GOT3 (cell line): Measurements from ENCODE around the gene PDE9A.

Experiments used
- DNase-seq: peaks from one replicate; lab custom pipeline; 2025; ENCODE audit warnings: mixed read lengths; lab: John Stamatoyannopoulos, UW

Gene PDE9A

GRCh38 chr21:42657676-42658319, 4.4 kb downstream of the PDE9A start:
- DNase-seq = no peak

GRCh38 chr21:42658320-42659105, 5.1 kb downstream of the PDE9A start:
- no peak for DNase-seq

GRCh38 chr21:42659416-42660117, 6.1 kb downstream of the PDE9A start:
- DNase-seq = no peak

- no peak for DNase-seq
These were observed 6.7 kb downstream of the PDE9A start for GRCh38 chr21:42660118-42660470.

- no peak for DNase-seq
These were observed 8.4 kb downstream of the PDE9A start for GRCh38 chr21:42661688-42662429.

GRCh38 chr21:42662430-42663199, 9.2 kb downstream of the PDE9A start:
- DNase-seq = no peak

- no peak for DNase-seq
These were observed 9.9 kb downstream of the PDE9A start for GRCh38 chr21:42663200-42663750.

GRCh38 chr21:42663860-42664535, 10.6 kb downstream of the PDE9A start:
- no peak for DNase-seq

GRCh38 chr21:42664614-42665013, 11.2 kb downstream of the PDE9A start:
- DNase-seq = no peak

GRCh38 chr21:42665026-42665425, 11.6 kb downstream of the PDE9A start:
- no peak for DNase-seq

GRCh38 chr21:42665484-42665883, 12.1 kb downstream of the PDE9A start:
- no peak for DNase-seq

- no peak for DNase-seq
These were observed 12.8 kb downstream of the PDE9A start for GRCh38 chr21:42666023-42666747.

- no peak for DNase-seq
These were observed 13.5 kb downstream of the PDE9A start for GRCh38 chr21:42666925-42667324.

GRCh38 chr21:42668298-42668992, 15.0 kb downstream of the PDE9A start:
- no peak for DNase-seq

GRCh38 chr21:42669041-42669440, 15.6 kb downstream of the PDE9A start:
- DNase-seq = no peak

GRCh38 chr21:42670058-42670880, 16.8 kb downstream of the PDE9A start:
- DNase-seq = no peak

GRCh38 chr21:42670884-42671283, 17.5 kb downstream of the PDE9A start:
- DNase-seq = no peak

- no peak for DNase-seq
These were observed 18.6 kb downstream of the PDE9A start for GRCh38 chr21:42671778-42672593.
